GM19395 (cell line): Measurements from ENCODE around the gene TTLL7.
"Not testable (repeated sequence)": the region's sequence is repeated elsewhere in the genome, so short reads cannot be mapped to it uniquely, and the experiment has no call there.

Source experiments
- ATAC-seq: cut with Tn5 transposase; IDR thresholded peaks from one replicate; pipeline ENCODE4 v1.9.1; 2021; ENCODE audit warnings: mild to moderate bottlenecking, moderate library complexity; ENCODE audit not compliant: unreplicated experiment

The TTLL7 gene

DNA sequence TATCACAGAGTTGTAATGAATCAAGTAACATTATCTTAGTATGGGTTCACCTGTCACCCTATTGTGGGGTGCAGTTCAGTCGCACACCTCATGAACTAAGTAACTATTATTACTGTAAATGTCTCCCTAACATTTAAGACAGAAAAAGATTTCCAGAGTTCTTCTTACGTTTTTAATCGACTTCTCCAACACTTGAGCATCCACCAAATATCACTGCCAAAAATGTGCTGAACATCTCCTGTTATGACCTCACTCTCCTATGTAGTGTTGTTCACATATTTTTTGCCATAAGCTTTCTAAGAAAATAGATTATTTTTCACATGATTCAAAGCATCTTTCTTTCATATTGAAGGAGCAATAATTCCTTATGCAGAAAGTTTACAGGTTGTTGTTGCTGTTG, 1.3 kb downstream of the TTLL7 start:
- no peak for ATAC-seq

DNA sequence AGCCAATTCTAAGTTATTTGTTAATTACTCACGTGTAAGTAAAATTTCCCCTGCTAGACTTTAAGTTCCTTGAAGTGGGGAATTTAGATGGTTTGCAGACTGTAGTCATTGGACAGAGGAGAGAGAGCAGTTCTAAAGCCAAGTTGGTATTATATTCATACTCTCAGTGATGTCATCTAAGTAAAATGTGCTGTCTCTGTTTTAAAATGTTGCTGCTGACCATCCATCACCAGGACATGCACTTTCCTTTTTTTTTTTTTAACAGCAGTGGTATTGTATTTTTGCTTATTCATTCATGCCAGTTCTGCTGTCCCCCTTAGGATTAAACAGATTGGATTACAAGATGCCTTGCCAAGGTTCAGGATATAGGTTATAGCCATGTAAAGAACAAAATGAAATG, 2.3 kb downstream of the TTLL7 start:
- ATAC-seq = no peak

DNA sequence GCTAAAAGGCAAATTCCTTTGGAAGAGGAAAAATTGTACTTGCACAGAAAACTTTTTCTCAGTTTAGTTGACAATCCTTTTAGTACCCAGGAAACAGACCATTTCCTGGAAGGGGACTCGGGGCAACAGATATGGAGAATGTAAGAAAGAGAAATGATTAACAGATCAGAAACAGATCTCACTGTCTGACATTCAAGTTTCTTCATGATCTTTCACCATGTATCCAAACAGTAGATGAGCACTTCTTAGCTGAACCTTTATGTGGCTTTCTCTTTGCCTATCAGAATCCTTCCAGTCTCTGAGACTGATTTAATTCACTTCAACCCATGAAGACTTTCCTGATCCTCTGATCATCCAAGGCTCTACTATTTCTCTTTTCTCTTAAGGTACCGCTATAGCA, 2.7 kb downstream of the TTLL7 start:
- ATAC-seq = no peak

DNA sequence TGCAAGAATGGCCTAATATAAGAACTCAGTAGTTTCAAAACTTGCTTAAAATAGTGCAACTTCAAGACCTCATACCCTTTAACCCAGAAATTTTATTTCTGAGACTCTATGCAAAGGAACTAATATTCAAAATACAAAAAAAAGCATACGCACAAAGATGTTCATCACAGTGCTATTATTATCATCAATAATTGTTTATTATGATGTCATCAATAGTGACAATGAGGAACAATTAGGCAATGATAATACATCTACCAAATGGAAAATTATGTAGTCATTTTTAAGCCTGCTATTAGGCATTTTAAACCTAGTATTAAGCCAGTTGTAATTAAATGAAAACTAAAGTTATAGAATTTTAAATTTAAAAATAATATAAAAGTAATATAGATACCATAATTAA, 3.3 kb downstream of the TTLL7 start:
- ATAC-seq = no peak

DNA sequence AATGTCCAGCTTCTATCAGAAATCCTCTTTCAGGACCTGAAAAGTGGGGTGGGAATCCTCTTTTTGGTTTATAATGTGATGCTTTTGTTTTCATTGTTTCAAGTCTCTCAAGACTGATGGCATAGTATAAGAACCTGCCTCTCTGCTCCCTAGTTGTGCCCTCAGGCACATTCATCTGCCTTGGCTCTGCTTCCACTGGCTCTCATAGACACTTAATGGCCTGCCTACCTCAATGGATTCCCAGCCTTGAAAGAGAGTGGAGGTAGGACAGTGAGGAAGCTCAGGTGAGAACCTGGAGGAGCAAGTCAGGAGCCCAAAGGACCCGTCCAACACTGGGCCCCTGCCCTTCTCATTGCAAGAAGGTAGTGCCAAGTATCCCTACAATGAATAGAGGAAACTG, 4.8 kb downstream of the TTLL7 start:
- ATAC-seq = no peak

DNA sequence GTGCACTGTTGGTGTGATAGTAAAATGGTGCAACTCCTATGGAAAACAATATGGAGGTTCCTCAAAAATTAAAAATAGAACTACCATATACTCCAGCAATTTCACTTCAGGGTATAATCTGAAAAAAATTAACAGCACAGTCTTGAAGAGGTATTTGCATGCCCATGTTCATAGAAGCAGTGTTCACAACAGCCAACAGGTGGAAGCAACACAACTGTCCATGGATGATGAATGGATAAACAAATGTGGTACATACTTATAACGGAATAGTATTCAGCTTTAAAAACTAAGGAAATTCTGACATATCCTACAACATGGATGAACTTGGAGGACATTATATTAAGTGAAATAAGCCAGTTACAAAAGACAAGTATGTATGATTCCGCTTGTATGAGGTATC, 8.2 kb downstream of the TTLL7 start:
- ATAC-seq = no peak

DNA sequence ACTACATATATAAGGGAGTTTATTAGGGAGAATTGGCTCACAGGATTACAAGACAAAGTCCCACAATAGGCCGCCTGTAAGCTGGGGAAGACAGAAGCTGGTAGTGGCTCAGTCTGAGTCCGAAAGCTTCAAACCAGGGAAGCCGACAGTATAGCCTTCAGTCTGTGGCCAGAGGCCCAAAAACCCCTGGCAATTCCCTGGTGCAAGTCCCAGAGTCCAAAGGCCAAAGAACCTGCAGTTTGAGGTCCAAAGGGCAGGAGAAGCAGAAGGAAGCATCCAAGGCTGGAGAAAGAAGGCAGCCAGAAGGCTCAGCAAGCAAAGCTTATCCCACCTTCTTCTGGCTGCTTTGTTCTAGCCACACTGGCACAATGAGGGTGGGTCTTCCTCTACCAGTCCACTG, 13.9 kb downstream of the TTLL7 start:
- no peak for ATAC-seq

DNA sequence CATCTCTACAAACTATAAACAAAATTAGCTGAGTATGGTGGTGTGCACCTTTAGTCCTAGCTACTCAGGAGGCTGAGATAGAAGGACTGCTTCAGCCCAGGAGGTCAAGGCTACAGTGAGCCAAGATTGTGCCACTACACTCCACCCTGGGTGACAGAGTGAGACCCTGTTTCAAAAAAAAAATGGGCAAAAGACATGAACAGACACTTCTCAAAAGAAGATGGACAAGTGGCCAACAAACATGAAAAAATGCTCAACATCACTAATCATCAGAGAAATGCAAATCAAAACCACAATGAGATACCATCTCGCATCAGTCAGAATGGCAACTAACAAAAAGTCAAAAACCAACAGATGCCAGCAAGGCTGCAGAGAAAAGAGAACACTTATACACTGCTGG, 15.0 kb downstream of the TTLL7 start:
- not testable (repeated sequence) for ATAC-seq

DNA sequence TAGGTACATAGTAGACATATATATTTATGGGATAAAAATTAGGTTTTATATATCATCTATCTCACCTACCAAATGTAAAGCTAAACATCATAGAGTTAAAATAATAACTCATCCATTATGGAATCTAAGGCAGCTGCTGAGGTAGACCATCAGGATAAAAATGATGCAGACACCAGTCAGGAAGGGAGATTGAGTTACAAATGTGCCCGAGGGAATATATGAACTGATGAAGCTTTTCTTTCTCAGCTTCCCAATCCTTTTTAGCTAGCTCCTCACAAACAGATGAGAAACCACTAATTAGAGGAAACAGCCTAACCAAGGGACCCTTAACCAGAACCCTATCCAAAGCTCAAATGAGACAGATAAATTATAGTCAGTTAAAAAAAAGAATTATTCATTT, 20.9 kb downstream of the TTLL7 start:
- ATAC-seq = no peak

DNA sequence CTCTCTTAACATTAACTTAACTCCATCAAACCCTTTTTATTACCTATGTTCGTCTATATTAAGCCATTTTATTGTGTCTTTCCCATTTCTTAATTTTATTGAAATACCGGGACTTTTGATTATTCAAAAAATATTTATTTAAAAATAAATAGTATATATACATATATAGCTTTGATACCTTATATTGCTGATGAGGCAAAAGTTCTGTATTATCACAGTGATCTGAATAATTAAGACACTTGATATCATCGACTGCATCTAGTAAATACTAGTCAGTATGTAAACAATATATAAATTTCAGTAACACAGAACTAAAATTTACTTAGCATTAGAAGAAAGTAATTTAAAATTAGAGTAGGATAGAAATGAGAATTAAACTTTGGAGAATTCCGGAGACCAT, 22.0 kb downstream of the TTLL7 start:
- no peak for ATAC-seq

DNA sequence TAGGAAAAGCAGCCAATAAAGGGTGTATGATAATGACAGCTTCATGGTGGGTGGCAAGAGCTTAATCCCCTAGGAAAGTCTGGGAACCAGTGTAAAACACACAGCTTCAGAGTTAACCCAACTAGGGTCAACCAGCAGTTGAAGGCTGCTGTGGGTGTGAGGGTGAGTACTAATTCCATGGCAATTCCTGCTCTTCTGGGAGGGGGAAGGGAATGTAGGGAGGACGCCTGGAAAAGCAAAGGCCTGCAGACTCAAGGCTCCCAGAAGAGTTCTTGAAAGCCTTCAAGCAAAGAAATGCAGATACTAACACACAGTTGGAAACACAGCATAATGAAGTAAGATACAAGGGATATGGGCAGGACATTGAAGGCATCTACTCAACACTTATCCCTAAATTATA, 28.1 kb downstream of the TTLL7 start:
- no peak for ATAC-seq

DNA sequence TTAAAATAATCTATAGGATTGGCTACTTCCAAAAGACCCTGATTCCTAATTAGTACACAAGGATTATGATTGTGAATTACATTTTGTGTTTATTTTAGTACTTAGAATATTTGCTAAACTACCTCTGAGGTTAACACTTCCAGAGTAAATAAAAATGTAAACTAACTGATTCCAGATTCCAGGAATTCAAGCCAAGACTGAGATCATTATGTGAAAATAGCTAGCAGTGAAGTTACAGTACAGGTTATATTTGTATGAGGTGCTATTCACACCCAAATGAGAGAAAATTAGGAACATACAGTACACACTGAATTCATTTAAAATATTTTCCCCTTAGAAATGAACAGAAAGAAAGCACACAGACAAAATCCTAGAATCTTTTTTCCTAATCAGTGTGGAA, 28.8 kb downstream of the TTLL7 start:
- ATAC-seq = no peak

DNA sequence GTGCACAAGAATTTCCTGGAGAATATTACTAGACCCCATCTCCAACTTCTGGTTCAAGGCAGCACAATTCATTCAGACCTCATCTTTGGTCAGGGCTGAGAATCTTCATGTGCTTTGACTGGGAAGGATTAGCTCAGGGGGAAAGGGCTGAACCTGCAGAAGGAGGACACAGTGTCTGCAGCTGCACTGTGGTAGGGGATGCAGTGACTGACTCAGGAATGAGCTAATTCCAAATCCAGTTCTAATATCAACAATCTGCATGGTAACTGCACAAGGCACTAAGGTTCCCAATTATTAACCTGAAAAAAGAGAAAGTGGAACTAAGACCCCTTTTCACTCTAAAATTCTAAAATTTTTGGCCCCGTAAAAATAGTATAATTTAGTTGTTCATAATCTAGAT, 31.6 kb downstream of the TTLL7 start:
- ATAC-seq = no peak

DNA sequence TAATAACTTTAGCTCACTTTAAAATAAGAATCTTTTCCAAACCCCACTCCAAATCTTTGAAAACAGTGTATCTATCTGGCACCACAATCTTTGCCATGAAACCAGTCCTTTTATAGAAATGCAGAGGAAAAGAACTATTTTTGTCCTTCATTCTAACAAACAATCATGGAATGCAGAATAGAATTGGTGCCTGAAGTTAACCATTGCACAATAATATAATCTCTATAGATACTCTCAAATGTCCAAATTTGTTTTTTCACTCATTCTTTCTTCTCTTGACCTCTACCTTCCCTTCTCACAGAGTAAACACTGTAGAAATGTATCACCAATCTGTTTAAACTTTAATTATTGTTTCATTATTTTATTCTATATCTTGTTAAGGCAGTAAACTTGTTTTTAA, 34.8 kb downstream of the TTLL7 start:
- ATAC-seq = no peak

DNA sequence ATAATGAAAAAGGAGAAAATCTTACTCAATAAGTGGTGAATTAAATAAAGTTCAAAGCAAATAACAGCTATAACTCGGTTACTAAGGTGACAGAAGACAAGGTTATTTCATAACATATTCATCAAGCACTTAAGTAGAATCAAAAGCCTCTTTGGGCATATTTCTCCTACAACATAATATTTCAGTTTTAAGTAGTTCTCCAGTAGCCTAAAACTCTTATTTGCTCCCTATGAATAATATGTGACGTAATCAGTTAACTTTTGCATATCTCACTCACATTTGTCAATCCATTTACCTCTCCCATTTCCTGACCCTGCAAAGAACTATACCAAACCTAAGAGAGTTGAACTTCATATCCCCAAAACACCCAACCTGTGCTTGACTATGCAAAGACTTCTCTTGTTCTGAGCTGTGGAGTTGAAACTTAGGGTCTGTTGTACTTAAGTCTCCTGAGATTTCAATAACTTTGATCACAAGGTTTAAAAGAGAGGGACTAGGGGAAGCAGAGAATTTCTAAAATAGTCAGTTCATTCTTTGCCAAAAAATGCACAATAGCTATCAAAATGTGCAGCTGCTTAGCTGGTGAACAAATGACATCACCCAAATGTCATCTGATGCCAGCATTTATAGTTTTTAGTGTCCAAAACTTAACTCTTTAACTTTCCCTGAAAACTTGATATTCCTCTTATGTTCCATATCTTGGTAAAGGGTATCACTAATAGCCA, 37.2 kb downstream of the TTLL7 start:
- ATAC-seq = no peak

DNA sequence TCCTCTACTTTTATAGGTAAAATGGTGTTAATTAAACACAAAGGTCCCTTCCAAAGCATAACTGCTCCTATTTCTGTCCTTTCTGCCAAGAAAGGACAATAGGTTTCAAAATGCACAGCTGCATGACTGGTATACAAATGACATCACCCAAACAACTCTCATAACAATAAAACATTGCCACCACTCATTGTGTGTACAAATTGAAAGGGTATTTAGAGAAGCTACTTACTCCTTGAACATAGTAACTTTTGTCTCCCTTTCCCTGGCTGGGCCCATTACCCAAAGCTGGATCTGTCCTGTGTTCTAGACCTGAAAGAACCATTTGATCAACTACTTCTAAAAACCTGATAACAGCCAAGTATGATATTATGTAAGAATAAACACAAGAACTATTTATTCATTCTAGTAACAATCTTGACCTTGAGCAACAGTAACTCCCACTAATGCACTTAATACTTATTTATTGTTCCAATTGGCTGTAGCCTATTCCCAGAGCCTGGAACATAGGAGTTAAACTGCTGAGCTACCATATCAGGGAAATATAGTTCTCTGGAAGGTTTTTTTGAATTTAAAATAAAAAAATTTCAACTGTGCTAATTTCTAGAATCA, 38.2 kb downstream of the TTLL7 start:
- no peak for ATAC-seq

DNA sequence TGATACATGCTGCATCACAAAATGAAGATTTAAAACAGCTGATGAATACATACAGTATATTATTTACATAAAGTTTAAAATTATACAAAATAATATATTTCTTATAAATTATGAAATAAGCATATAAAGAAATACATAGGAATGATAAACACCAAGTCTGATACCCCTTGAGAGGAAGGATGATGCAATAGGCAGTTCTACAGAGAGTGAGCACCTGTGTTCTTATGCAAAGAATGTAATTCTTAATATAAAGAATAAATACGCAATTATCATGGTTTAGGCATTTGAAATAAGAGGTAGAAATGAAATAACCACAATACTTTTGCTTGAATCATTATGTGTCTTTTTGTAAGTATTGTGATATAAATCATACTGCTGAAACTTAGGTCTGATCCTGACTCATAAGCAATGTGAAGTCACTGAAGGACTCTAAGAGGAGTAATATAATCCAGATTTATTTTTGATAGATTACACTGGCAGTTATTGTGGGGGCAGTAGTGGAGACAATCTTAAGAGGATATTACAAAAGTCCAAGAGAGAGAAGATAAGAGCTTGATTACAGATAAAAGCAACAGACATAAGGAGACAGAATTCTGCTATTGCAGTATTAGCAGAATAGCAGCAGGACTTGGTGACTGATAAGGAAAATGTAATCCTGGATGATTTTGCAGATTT, 39.0 kb downstream of the TTLL7 start:
- ATAC-seq = no peak

DNA sequence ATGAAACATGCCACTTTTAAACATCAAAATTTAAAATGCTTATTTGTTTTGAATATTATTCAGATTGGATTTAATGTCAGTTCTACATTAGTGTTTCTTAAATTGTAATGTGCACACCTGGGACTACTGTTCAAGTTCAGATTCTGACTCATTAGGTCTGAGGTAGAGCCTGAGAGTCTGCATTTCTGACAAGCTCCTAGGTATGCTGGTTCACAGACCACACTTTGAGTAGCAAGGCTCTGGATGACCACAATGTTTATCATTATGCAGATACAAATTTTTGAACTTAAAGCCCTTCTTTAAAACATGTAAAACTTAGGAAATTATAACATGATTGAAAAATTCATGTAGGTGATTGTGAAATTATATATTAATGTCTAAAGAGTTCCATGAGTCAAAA, 40.2 kb downstream of the TTLL7 start:
- no peak for ATAC-seq

DNA sequence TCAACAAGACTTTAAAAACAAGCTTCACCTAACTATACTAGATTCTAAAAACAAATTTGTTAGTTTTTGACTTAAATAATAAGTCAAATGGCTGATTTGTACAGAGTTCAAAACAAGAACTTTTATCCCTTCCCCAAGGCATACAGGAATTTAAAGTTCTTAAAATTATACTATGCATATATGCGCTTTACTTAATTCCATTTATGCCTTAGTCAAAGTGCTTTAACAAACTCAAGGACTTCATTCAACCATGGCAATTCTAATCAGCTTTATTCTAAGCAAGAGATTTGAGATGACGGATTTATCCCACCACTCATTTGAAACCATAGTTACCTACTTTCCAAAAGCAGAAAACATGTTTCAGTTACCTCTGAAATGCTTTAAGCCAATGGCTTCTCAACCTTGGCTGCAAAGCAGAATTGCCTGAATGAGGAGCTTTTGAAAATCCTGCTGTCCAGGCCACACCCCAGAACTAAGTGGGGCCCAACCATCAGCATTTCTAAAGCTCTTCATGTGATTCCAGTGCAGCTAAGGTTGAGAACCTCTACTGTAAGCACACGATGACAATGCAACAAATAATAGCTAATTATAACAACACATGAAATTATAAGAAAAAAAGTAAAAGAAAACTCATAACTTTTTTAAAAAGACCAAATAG, 44.6 kb downstream of the TTLL7 start:
- no peak for ATAC-seq

DNA sequence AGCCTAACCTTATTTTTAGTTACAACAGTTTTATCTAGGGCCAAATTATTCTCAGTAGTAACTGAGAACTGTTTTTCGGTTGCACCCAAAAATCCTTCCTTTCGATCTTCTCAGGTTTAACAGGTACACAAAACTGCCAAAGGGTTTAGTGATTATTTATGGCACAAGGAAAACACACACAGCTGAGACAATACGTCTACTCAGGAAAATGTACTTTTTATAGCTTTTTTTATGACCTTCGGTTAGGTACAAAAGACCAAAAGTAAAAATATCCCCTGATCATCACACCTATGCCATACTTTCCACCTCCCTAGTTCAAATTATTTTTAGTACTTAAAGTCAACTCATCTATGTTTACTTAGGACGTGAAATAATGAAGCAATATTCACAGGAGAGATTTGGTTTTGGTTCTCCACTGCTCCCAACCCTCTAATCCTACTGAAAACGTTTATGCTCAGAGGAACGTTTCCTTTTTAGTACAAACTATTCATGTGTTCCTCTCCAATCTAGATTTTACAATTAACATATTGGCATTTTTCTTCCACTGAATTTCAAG, 48.7 kb downstream of the TTLL7 start:
- no peak for ATAC-seq

DNA sequence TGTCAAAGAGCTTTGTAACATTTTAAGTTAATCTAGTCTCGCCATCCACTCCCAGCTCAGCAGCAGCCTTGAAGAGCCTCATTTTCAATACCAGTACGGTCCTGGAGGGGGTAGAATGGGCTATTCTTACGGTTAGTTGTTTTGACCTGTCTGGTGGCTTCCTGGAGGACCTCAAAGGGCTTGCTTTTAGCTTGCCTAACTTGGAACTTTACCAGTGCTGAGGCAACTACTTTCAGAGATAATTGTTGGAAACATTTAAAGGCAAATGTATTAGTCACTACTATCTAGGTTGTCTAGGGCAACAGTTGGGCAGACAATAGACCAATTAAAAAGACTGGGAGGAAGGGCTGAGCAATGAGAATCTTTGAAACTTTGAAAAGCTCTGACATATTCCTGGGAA, 56.0 kb downstream of the TTLL7 start:
- no peak for ATAC-seq

DNA sequence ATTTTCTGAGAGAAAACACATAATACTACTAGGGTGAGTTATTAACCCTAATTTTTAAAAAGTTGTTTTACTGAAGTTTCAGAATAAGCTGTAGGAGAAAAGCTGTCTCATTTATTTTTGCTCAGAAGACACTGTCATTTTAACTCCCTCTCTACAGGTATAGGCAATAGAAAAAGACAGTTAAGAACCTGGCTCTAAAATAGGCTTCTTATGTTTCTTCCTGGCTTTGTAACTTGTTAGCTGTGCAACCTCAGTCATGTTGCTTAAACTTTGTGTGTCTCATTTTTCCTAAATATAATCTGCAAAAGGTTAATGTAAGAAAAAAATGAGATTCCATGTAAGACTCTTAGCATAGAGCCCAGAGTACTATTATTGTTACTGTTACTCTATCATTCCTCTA, 64.4 kb downstream of the TTLL7 start:
- ATAC-seq = no peak
